ENCODE data around the gene PPL. TPM values are rescaled to one million over a fixed set of nuclear protein-coding genes. Genes with fewer than 3 reads are reported as not detected.

PPL gene
- total RNA-seq, 1 donor from 2014 or later: 142 TPM

- DNase-seq (ENCODE audit: extremely low spot score, unreplicated experiment): no peak
- Mint-ChIP-seq H3K27me3 (peaks cover 37% of the 10 kb centered on the region), H3K4me3 (no peak overlapping the region), H3K36me3 (no peaks in the 10 kb centered on the region), H3K9me3 (no peaks in the 10 kb centered on the region), H3K4me1 (ENCODE audit: unreplicated experiment) (peaks cover 14% of the 10 kb centered on the region), H3K27ac (peak overlapping the region; percentile 60)
- no peak for TF ChIP-seq CTCF (conservative IDR thresholded peaks at IDR 0.05)
Measured at GRCh38 chr16:4938683-4939030, 1.7 kb upstream of the PPL start.

GRCh38 chr16:4937782-4938682 lies 1.1 kb upstream of the PPL start:
- Mint-ChIP-seq H3K27ac (peak overlapping the region; percentile 82), H3K36me3 (peaks cover 3% of the 10 kb centered on the region), H3K4me3 (peak overlapping the region; percentile 83), H3K9me3 (no peaks in the 10 kb centered on the region), H3K4me1 (ENCODE audit: unreplicated experiment) (peaks cover 12% of the 10 kb centered on the region), H3K27me3 (peaks cover 40% of the 10 kb centered on the region)
- no peak for DNase-seq (ENCODE audit: extremely low spot score, unreplicated experiment)
- TF ChIP-seq CTCF (conservative IDR thresholded peaks at IDR 0.05): no peak

- peaks cover 3% of the 10 kb centered on the region for H3K36me3 Mint-ChIP-seq
- no peak for DNase-seq (ENCODE audit: extremely low spot score, unreplicated experiment)
- peaks cover 43% of the 10 kb centered on the region for H3K27me3 Mint-ChIP-seq
- no peaks in the 10 kb centered on the region for H3K9me3 Mint-ChIP-seq
- H3K4me3 Mint-ChIP-seq: peak overlapping the region; percentile 92
- H3K4me1 Mint-ChIP-seq (ENCODE audit: unreplicated experiment): peaks cover 9% of the 10 kb centered on the region
- H3K27ac Mint-ChIP-seq: peak overlapping the region; percentile 83
- peak; percentile 33 for TF ChIP-seq CTCF (conservative IDR thresholded peaks at IDR 0.05)
Measured at GRCh38 chr16:4936181-4936990, 562 bp downstream of the PPL start.

GRCh38 chr16:4935241-4935855 lies 1.6 kb downstream of the PPL start:
- H3K27ac Mint-ChIP-seq: peak overlapping the region; percentile 82
- no peaks in the 10 kb centered on the region for H3K9me3 Mint-ChIP-seq
- DNase-seq (ENCODE audit: extremely low spot score, unreplicated experiment): no peak
- H3K36me3 Mint-ChIP-seq: peaks cover 5% of the 10 kb centered on the region
- peaks cover 5% of the 10 kb centered on the region for H3K4me1 Mint-ChIP-seq (ENCODE audit: unreplicated experiment)
- H3K4me3 Mint-ChIP-seq: peak overlapping the region; percentile 92
- no peak for TF ChIP-seq CTCF (conservative IDR thresholded peaks at IDR 0.05)
- H3K27me3 Mint-ChIP-seq: peaks cover 45% of the 10 kb centered on the region

GRCh38 chr16:4934591-4934990 lies 2.4 kb downstream of the PPL start:
- H3K9me3 Mint-ChIP-seq: no peaks in the 10 kb centered on the region
- peak overlapping the region; percentile 92 for H3K4me3 Mint-ChIP-seq
- H3K27ac Mint-ChIP-seq: peak overlapping the region; percentile 78
- DNase-seq (ENCODE audit: extremely low spot score, unreplicated experiment): no peak
- no peak for TF ChIP-seq CTCF (conservative IDR thresholded peaks at IDR 0.05)
- peaks cover 11% of the 10 kb centered on the region for H3K36me3 Mint-ChIP-seq
- peaks cover 10% of the 10 kb centered on the region for H3K4me1 Mint-ChIP-seq (ENCODE audit: unreplicated experiment)
- peaks cover 46% of the 10 kb centered on the region for H3K27me3 Mint-ChIP-seq
